Measurements from ENCODE around the gene FBN3.

GRCh38 chr19:8023371-8023770 is 126.0 kb downstream of the FBN3 start:
- no peak for TF ChIP-seq CTCF (optimal IDR thresholded peaks at IDR 0.05 in 1 of 3, IDR thresholded peaks at IDR 0.05 in 1 of 3, conservative IDR thresholded peaks at IDR 0.05 in 1 of 3; ENCODE audit: extremely low read depth in 1 of 3, insufficient read depth in 2 of 3, low read length in 3 of 3)
- no peak for TF ChIP-seq EZH2 (IDR thresholded peaks at IDR 0.05; ENCODE audit: low read length)

Measured in keratinocyte (primary cell).